GM19463 (cell line): ENCODE measurements around the gene CHN2.
"Not testable (repeated sequence)": the region's sequence is repeated elsewhere in the genome, so short reads cannot be mapped to it uniquely, and the experiment has no call there.

Source experiments
- ATAC-seq: cut with Tn5 transposase; IDR thresholded peaks from one replicate; pipeline ENCODE4 v1.9.1; 2021; ENCODE audit warnings: mild to moderate bottlenecking, moderate library complexity; ENCODE audit not compliant: unreplicated experiment

CHN2 gene

DNA sequence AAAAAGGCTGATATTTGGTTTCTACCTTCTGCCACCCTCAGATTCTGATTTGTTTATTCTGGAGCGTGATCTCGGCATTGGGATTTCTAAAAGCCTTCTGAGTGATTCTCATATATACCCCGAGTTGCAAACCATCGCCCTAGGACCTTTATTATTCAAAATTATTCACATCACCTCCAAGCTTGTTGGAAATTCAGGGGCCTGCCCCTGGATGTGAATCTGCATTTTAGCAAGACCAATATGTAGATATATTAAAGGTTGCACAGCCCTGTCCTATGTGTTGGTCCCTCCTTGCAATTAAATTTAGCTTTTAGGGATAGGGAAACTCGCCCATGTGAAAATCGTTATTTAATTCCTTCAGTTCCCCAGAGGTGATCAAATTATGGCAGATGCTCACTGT is 9.0 kb upstream of the CHN2 start:
- no peak for ATAC-seq

DNA sequence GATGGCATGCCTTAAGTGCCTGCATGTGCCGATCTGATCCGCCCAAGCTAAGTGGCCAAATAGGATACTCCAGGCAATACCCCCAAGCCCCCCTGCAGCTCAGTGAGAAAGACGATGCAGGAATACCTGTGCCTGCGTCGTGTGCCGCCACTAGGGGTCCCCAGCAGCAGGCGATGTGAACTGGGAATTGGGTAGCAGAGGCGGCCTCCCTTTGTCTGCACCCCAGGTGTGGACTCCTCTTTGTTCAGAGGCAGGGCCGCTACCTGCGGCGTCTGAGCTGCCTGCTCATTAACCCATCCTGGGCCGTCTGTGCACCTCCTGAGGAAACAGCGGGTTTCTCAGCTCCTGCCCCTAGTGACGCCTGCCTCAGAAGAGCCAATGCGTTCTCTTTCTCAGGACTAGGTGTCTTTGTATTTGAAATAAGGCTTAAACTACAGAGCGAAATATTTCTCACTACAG is 4.8 kb upstream of the CHN2 start:
- ATAC-seq, result no peak

DNA sequence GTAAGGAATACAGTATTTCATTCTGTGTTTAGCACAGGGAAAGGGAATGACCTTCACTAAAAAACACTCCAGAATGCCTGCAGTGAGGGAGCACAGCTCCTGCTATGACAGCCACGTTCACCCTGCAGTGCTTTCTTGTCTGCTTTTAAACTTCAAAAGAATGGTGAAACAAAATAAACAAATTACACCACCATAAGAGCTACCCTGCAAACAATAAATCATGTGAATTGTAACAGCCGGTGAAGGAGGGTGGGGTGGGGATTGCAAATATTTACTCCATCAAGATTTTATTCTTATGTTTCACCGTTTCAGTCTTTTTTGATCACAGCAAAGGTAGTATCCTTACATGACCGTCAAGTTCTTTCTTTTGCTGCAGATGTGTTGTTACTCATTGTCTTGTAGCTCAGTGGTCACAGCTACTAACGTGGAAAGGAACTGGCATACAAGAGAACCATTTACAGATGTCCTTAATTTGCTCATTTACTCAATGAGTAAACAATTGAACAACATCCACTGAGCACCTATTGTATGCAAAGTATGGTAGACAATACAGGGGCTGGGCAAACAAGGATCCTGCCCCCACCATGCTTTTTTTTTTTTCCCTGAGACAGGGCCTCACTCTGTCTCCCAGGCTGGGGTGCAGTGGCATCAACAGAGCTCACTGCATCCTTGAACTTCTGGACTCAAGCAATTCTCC is 4.1 kb upstream of the CHN2 start:
- no peak for ATAC-seq

DNA sequence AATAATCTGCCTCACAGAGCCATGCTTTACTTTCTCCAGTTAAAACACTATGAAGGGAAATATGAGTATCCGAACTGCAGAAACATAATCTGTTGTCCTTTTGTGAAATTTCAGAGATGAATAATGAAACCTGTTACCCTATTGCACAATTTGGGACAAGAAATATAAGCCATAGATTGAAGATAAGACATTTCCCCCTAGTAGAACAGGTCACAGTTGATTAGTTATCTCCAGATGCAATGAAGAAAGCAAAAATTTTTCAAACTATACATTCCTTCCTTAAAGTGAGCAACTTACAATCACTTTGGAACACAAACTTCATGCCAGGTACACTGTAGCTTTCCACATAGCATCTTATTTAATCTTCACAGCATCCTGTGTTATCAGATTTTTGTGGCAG is 2.3 kb upstream of the CHN2 start:
- no peak for ATAC-seq

DNA sequence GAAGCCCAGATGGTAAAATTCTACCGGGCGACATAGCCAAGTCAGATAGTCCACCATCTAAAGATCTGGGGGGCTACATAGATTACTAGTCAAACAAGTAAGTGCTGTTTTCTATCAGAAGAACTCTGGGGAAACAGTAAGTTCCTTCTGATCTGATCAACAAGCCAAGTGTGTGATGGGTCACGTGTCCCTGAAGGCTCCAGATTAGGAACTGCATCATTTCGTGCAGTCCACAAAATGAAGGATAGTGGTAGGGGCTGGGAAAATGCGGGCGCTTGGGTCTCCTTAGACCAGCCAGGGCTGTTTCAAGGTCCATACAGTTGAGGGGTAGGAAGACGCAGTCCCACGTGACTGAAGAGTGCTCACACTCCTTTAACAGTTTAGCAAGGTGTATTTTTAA is 1.8 kb upstream of the CHN2 start:
- ATAC-seq, result no peak

DNA sequence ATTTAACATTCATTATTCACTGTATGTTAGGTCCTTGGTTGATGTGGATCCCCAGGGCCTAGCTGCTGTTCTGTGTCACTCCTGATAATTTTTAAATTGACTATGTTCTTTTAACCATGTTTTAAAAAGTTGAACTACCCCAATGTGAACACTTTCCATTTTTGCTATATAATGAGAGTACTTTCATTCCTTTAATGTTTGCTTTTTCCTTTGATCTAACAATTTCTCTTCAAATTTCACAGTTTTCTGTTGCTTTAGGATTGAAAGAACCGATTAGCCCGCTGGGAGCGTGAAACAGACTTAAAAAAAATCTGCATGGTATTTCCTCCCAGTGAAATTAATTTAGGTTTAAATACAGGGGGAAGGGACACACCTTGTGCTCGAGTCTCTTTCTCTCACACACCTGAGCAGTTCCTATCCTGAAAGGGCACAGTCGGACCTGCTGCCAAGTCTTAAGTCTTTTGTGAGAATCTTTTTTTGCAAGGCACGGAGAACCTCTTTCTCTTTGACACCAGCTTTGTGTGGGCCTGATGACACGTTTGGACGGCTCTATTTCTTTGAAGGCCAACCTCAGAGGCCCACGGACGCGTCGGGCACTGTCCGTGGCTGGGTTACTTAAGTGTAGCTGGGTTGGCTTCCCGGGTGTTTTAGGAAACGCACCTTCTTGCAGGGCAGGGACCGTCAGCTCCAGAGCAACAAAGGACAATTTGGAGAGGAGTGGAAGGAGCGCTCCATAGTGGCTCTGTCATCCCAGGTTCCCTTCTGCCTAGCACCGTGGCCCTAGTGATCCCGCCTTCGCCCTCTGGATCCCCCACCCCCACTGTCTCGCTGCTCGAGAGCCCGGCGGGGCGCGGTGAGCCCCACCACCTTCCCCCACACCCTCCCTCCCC is 1.0 kb upstream of the CHN2 start:
- no peak for ATAC-seq

DNA sequence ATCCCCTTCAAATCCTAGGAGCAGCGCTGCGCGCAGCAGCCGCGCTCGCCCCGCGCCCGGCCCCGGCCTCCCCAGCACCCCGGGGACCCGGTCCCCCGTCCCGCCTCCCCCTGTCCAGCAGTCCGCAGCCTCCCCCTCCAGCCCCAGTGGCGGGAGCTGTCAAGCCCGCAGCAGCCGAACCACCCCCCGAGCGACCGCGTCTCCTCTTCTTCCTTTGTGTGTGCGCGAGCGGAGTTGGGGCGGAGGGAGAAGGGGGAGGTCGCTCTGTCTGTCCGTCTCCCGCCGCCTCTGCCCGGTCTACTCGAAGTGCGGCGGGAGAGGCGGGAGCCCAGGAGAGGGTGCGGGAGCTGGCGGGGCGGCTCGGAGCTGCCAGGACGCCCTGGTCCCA is 375 bp upstream of the CHN2 start:
- no peak for ATAC-seq

DNA sequence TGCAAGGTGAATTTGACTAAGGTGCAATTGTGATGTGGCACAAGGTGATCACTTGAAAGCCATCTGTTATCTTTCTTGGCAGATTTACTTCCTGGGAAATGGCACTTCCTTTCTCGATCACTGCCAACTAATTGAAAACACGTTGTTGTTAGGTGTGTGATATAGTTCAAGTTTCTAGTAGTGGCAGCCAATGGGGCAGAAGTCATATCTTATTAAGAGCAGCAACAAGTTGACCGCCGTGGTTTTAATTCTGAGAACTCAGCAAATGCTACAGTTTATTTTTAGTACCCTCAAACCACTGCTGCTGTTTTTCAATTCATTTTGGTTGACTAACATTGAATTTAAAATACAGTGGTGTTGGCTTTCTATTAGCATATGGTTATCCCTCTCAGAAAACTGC is 1.6 kb downstream of the CHN2 start:
- no peak for ATAC-seq

DNA sequence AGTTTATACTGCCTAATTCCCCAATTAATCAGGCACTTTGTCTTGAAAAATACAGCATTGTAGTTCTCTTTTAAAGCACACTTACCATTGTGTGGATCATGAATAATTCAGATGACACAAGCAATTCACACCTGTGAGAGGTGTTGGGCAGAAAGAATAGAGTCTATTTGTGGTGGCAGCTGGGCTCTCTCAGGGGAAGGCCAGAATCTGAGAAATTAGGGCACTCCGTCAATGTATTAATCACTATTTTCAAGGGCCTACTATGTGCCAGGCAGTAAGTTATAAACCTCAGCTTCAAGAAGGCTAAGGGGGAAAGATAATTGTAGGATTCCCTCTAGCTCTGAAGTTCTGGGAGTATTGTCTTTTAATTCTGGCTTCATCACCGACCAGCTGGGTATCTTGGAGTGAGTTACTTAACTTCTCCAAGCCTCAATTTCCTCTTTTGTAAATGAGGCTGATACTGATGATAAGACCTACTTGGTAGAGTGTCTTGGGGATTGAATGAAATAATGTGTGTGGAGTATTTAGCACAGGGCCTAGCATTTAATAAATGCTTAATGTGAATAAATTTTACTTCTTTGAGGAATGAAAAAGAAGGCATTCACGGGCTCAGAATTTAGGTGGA is 2.5 kb downstream of the CHN2 start:
- no peak for ATAC-seq

DNA sequence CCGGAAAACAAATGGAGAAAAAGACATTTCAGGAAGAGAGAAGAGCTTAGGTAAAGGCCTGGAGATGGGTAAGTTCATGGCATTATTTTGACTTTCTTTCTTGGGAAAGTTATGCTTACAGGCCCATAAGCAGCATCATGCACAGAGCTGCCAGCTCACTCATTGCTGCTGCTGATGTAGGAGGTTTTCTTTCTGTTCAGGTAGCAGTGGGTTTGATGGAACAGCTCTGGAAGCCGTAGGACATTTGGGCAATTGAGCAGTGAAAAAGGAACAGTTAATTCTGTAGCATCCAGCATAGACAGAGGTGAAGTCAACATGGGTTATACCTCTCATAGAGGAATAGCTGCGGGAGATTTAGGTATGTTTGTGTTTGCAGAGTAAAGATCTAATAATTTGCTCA is 3.3 kb downstream of the CHN2 start:
- ATAC-seq, result no peak

DNA sequence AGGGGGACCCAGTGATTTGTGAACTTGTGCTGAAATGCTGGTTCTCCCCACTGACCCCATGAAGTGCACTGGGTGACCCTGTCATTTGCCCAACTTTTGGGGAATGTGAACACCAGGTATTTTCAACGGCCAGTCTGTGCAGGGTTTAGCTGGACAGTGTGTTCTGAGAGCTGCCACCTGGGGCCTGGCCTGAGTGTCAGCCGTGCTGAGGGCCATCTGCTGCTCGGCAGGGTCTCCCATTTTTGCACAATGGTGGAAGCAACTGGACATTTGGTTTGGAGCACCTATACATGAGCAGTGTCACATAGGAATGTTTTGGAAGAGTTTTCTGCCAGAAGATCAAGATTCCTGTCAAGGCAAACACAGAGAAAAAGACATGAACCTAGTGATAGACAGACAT is 5.2 kb downstream of the CHN2 start:
- ATAC-seq, result no peak

DNA sequence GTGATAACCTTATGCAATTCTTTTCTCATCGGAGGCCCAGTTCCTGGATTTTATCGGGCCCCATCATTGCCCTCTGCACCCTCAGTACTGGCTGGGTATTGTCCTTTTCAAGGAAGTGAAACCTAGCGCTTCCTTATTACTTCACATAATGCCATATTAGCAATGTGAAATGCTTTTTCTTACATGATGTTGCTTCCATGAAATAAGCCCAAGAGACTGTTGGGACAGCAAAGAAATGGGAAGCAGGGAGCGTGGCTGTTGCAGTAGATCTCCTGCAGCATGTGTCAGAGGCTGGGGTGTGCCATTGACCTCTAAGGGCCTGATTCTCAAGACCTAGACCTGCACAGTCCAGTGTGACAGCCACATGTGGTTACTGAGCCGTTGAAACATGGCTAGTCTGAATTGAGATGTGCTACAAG is 8.1 kb downstream of the CHN2 start:
- ATAC-seq, result no peak

DNA sequence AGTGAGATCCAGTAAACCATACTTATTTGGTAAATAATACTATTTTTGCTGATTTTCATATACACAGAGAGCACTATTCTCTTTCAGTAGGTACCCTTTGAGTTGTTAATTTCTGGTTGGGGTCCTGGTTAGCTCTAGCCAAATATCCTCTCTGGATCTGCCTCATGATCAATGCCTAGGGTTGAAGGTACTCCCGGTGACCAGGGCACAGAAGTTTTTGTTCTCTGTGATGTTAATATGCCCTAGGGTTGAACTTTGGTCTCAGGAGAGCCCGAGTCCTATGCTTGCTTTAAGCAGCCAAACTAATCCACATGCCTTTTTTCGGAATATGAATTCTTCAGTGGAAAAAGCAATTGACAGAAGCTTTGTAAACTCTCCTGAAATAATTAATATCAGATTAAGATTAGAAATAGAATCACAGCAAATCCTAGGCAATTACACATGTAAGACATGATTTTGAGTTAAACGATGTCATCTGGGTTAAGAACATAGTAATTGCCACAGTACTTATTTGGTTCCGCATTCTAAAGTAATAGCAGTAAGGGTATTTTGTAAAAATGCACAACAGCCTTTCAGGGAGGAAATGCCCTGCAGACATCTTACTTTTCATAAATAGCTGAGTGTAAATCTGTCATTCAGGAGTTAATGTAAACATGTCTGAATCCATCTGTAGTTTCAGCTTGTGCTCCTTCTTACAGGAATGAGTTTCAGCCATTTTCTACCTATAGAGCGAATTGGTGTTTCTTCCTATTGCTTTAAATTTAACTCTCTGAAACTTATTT is 10.1 kb downstream of the CHN2 start:
- no peak for ATAC-seq

DNA sequence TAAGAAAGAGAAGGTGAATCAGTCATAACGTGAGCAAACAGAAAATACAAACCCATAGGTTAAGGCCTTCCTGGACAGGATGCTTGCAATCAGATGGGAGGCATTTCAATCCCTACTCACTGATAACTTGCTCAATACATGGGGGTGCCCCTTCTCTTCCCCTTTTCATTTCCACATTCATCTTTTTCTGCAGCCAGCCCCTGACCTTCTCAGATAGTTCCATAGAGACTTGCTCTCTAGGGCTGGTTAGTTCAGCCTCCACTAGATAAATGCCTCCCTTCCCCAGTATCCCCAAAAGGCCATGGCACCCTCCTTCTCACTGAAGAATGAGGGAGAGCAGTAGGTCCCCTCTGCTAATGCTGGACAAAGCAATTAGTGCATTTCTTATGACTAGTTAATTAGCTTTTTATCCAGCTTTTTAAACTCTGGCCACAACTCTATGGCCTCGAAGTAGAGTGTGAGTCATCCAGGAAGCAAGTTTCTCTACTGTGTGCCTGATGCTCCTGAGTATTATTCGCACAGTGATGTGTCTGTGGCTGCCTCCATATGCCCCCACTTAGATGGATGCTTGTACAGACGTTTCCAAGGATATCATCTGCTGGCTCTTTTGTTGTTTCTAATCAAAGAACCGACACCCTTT is 12.7 kb downstream of the CHN2 start:
- ATAC-seq, result no peak

DNA sequence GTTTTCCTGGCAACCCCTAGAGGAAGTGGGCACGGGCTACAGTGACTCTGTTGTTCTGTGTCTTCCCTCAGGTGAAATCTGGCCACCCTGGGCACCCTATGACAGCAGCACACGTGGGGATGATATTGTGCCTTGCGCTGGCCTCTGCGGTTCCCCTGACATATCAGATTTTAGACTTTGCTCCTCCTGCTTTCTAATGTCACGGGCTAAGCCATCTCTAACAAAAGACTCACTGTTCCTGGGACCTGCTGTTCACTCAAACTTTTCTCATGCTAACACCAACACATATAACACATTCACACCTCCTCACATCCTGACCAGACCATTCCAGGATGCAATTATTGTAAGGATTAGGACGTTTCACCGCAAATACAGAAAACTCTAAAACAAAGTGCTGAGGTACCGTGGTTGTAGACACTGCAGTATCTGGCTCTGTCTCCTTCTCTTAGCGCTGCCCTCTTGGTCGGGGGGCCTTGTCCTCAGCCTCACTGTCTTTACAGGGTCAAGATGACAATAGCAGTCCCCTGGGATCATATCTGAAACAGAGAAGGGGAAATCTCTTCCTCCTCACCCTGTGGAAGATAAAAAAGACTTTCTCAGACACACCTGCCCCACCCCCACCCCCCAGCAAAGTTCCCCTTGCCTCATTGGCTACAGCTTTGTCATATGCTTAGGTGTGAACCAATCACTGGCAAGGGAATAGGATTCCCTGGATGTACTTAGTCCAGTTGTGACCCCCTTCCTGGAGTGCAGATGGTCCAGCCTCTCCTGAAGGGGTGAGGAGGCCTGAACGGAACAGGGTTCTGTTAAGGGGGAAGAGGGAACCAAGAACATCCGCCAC is 14.1 kb downstream of the CHN2 start:
- no peak for ATAC-seq

DNA sequence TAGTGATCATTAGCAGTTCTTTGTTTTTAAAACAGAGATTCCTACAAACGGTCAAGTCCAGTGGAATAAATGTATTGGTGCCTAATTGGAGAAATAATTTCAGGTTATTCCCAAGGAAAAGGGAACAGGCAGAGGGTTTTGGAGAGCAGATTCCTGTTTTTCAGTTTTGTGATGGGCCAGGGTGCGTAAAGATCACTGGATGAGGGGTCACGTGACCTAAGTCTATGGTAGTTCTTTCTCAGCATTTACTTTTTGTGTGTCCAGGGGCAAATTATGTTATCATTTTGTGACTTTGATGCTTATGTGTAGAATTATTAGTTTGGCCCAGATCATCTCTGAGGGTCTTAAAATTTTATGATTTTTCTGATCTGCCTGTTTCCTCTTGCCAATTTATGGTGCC is 15.2 kb downstream of the CHN2 start:
- no peak for ATAC-seq

DNA sequence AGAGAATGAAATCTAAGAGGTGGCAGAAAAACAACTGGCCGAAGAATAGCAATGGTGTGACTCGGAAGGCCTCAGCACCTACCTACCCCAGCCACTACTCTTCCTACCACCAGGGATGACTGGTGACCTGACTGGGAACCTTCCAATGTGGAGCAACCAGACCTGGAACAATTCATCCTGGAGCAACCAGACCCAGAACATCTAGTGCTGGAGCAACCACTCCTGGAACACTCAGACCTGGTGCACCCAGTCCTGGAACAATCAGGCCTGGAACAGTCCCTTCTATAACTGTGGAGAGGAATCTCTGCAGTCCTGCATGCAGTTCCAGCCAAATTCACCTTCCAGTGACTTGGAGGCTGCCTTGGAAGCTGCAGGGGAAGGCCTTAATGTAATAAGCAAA is 18.2 kb downstream of the CHN2 start:
- not testable (repeated sequence) for ATAC-seq

DNA sequence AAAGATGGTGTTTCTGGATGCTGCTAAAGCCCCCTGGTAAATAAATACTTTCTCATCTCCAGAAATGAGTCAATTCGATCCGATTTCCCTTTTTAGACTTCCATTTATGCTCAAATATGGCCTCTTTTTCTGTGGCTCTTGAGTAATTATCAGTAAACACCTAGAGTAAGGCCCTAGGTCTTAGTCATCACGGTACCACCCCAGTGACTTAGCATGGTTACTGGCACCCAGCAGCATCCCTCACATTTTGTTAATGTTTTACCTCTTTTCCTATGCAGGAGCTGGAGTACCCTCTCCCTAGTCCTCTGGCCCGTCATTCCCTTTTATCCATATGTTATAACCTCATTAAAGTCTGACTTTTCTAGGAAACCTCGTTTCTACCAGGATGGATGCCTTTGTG is 19.5 kb downstream of the CHN2 start:
- ATAC-seq, result no peak

DNA sequence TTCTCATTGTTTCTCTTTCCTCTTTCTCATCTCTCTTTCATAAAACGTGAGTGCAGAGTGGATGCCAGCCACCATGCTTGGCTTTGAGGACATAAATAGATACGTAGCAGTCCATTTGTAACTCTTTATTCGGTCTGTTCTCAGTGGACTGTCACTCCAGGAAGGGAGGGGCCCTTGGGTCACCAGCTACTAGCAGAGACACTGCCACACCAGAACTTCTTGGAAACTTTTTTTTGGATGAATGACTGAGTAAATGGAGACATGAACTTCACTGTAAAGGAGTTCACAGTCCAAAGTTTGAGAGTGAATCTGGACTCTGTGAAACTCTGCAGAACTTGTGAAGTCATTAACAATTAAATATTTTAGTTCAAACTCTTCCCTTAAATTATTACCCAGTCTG is 20.2 kb downstream of the CHN2 start:
- ATAC-seq, result no peak

DNA sequence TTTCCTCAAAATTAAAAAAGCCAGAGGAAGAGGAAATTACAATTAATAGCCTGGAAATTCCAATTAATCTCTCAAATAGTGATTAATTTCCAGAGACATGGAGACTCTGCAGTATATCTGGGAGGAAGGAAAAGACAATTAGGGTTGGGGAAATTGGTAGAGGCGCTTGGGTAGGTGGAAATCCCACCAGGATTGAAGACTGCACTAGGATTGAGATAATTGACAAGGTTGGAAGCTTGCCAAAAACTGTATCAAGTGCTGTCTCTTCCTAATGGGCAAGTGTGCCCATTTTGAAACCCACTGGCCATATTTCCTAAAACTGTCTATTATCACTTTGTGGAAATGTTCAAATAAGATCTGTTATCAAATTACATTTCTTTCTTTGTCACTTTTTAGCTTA is 21.6 kb downstream of the CHN2 start:
- no peak for ATAC-seq
